Middle frontal gyrus (tissue), 1 donor: ENCODE results near the gene SRPRB.
"Not testable (repeated sequence)": the region's sequence is repeated elsewhere in the genome, so short reads cannot be mapped to it uniquely, and the experiment has no call there.

Experiments
- DNase-seq: peaks from one replicate; pipeline ENCODE4 v3.0.0-alpha.2; 2015; ENCODE audit warnings: low spot score; ENCODE audit errors: extremely low spot score

SRPRB gene

DNA sequence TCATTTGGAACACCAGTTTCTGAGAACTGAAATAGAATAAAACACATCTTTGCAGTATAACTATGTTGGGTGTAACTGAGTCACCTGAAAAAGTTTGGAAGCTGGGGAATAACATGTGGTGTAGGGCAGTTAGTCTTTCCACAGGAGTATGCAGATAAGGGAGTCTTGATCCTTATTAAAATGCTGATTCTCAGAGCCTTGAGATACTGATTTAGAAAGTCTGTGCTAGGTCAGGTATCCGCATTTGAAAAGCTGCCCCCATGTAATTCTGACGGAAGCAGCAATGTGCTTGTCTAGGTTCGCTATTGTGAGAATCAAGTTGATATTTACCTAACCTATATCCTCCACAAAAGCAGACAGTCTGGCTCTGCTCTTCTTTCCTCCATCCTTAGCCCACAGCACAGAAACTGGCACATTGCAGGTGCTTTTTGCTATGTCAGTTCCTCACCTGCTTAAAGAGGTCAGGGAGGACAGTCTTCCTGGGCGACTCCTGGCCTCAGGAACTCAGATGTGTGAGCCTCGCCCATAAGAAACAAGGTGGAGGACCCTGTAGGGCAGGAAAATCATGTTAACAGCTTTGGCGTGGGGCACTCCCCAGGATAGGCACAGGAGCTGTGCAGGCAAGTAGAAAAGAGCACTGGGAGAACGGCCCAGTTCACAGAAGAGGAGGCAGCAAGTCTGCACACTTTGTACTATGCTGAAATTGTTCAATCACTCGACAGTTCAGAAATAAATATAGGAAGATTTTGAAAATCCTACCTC, 27.6 kb upstream of the SRPRB start:
- no peak for DNase-seq

DNA sequence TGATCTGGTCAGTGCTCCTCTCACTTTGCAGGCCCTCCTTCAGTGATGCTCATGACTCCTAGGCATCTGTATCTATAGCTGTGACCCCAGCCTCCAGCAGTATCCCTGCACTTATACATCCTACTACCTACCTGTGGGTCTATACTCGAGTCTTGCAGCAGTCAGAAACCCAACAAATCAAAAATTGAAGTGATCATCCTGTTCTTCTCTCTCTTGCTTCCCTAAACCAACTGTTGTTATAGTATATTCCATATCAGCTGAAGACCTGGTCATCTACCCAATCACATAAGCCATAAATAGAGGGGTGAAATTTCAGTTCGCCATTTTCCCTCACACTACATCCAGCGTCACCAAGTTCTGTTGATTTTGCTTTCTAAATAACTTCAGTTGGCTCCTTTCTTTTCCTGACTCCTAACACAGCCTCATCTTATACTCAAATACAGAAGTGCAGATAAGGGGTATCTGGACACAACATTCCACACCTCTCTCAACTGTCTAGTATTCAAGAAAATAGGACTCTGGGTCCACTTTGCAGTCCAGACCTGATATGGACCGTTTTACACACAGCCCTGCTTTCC, 25.9 kb upstream of the SRPRB start:
- DNase-seq, result no peak

DNA sequence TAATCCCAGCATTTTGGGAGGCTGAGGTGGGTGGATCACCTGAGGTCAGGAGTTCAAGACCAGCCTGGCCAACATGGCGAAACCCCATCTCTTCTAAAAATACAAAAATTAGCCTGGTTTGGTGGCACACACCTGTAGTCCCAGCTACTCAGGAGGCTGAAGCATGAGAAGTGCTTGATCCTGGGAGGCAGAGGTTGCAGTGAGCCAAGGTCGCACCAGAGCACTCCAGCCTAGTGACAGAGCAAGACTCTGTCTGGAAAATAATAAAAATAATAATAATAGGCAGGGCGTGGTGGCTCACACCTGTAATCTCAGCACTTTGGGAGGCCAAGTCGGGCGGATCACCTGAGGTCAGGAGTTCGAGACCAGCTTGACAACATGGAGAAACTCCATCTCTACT, 24.9 kb upstream of the SRPRB start:
- not testable (repeated sequence) for DNase-seq

DNA sequence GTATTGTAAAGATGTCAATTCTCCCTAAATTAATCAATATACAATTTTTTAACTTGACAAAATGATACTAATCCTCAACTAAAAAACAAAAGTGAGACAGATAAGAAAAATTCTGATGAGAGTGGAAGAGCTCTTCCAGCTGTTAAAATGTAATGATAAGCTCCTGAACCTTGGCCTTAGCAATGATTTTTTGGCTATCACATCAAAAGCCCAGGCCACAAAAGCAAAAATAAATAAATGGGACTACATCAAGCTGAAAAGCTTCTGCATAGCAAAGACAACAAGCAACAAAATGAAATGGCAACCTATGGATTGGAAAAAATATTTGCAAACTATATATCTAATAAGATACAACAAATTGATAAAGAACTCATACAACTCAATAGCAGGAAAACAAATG, 24.0 kb upstream of the SRPRB start:
- DNase-seq, result no peak

DNA sequence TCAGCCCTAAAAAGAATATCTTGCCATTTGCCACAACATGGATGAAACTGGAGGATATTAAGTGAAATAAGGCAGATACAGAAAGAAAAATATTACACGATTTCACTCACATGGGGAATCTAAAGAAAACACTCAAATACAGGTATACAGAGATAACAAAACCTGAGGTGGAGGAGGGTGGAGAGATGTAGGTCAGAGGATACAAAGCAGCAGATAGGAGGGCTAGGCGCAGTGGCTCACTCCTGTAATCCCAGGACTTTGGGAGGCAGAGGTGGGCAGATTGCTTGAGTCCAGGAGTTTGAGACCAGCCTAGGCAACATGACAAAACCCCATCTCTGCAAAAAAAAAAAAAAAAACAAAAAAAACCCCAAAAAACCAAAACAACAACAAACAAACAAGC, 23.2 kb upstream of the SRPRB start:
- DNase-seq, result no peak

DNA sequence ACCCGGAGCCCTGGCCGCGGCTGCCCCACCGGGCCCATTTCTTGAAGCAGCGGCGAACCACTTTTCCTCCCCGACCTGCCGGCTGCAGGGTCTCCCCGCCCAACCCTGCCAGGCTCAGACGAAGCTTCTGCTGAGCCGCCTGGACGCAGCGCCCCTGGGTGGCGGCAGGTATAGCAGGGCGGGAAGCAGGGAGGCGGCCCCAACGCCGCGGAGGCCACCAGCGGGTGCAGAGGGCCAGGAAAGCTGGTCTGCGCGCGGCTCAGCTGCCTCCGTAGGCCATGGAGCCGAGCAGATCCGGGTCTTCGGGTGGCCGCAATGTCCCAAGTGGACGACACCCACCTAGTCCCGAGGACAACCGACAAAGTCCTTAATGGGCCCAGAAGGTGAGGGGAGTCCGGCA, 21.9 kb upstream of the SRPRB start:
- DNase-seq, result no peak

DNA sequence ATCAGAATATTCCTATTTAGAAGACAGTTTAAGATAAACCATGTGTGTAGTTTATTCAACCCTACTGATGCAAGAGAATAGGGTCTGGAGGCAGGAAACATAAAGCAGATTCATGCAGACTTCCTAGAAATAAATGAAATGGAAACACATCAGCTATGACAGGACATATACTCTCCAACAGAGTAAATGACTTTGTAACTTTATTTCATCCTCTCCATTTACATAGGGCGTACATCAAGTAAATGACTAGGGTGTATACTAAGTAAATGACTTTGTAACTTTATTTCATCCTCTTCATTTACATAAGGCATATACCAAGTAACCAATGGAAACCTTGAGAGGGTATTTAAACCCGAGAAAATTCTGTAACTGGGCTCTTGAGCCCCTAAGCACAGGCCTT, 17.6 kb upstream of the SRPRB start:
- DNase-seq, result no peak

DNA sequence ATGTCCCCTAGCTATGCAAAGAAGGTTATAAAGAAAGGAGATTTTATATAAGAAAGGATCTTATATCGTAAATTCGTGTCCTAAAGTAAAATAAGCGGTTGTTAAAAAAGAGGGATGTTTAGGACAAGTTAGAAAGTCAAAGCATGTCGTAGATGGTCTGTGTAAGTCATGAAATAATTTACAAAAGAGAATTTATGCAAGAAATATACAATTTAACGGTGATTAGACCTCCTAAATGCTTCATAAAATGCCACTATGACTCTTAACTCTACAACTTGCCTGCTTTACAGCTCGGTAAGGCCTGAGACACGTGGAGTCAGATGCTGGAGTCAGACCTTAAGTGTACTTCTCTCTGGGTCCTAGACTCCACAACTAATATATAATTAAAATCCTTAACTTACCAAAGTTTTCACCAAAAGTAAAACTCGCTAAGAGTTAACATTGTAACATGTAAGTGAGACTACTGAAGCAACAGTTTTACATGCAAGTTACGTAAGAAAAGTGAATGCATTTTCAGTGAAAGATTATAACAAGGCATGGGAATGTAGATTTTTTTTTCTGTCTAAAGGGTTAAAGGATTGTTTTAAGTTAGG, 13.3 kb upstream of the SRPRB start:
- DNase-seq, result no peak

DNA sequence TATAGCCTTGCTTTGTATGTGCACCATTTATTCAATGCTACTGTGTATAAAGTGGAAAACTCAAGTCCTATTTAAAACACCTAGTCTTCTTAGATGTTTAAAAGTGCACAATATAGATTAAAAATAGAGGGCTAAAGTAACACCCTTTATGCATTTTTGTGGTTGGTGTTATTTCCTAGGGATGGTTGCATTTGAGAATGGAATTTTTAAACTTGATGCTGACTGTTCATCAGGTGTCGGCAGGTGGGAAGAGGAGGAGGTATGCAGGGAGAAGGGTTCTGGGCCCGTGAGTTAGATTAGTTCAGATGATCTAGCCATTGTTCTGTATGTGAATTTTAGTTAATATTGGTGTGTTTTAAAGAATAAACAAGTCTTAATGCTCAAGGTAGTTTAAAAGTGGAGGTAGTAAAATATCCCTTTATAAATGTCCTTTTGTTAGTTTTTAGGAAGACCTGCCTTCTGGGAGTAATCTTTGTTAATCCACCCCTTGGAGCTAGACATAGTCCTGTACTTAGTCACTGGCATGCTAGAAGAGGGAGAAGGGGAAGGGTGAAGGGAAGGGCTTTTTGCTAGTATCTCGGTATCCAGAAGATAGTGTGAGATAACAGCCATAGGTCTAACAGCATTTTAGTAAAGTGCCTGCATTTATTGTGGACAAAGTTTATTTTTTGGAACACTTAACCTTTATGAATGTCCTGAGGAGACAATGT, 8.1 kb upstream of the SRPRB start:
- no peak for DNase-seq

DNA sequence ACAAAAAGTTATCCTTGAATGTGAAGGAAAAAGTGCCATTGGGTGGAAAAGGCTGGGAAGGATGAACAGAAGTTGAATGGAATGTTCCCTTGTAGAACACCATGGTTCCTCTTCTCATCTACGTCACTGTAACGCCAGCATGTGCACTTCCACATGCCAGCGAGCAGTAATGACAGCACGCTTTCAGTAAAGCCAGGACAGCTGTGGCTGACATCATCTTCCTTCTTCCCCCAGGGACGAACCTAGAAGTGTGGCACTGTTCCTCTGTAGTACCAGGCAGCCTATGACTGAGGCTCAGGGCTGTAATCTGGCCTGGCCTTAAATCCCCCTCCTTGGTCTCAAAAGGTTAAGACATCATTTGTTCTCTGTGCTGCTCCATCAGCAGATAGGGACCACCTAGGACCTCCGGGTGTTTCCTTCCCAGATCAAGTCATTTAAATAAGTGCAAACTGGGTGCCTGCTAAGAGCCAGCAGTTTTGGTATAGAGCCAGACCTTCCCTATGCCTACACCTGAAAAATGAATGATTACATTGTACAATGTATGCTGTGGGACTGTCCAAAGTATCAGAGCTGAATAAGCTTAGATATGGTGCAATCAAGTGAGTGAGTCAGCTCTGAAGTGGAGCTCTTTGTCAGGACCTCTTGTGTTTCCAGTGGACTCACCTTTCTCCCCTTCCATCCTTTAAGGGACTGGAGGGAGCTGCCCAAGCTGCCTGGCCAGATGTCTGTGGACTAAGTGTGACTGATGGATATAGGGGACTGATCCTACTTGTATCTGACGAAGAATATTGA, 5.6 kb upstream of the SRPRB start:
- no peak for DNase-seq

DNA sequence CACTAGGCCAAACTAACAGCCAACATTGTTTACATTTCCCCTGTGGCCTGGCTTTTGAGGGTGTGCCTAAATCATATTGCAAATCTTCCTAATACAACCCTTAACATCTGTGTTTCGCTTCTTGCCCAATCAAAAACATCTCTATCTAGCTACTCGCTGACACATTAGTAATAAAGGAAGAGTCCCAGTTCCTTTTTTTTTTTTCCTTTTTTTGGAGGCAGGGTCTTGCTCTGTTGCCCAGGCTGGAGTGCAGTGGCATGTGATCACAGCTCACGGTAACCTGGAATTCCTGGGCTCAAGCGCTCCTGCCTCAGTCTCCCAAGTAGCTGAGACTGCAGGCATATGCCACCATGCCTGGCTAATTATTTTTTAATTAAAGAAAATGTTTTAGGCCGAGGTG, 2.1 kb upstream of the SRPRB start:
- no peak for DNase-seq

DNA sequence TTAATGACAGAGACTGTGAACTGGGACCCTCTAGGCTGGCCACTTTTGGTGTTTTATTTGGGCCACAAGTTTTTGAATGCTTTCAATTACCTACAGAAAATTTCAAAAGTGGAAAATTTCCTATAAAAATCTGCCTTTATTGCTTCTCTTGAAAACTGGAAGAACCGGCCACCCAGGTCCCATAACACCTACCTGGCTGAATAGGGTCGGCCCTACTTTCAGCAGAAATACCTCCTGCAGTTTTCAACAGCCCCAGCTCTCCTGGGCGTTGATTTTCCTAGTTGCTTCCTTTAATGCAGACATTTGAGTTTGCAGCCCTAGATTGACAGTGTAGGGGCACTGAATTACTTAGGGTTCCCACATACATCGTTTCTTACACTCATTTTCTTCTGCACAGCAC, 719 bp upstream of the SRPRB start:
- no peak for DNase-seq

DNA sequence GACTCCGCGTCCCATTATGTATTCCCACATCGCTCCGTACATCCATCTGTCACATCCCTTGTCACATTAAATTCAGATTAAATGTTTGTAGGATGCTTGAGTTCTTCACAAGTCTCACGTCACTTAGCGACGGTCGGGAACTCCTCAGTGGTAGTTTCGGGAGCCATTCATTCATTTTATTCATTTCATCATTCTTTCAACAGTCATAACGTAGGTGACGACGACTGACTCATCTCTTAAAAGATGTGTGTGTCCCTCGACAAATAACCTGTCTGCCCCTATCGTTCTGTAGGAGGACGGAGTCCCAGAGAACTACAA, 272 bp upstream of the SRPRB start:
- DNase-seq, result no peak

DNA sequence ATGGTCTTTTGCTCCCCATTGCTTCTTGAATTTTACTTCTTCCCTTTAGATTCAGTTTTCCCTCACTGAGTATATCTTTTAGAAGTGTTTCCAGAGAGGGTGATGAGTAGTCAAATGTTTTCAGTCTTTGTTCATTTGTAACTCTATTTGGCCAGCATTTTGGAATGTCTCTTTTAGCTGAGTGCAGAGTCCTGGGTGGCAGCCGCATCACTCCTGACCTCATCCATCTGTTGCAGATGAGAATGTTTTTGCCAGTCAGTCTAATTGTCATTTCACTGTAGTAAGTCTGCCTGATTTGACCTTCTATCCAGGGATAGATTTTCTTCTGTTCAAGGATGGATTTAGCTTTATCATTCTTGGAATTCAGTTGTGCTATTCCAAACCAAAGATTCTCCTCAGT, 7.3 kb downstream of the SRPRB start:
- no peak for DNase-seq

DNA sequence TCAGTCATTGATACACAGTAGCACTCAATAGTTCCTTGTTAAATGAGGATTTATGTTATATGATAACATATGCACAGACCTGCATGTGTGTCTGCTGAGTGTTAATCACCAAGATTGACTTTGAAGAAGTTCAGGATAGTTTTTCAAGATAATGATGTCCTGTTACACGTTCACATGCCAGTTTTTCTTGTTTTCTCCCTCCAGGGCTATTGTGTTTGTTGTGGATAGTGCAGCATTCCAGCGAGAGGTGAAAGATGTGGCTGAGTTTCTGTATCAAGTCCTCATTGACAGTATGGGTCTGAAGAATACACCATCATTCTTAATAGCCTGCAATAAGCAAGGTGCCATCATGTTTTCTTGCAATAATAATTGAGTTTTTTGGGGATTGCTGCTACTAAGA, 9.8 kb downstream of the SRPRB start:
- DNase-seq, result no peak

DNA sequence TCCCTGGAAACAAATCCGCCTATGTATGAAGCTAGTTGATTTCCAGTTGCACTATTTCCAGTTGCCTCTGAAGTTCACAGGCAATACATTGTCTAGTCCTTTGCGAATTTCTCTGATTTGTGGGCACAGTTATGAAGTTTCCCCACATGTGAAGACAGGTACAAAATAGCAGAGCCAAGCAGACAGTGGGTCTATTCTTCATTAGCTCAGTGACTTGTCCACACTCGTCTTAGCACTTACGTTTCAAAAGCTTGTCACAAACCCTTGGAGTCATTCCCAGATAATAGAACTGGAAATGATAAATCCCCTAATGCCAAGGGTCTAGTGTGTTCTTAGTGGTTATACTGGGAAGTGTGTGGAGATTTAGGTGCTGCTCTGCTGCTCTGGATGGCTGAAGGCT, 14.5 kb downstream of the SRPRB start:
- DNase-seq, result no peak

DNA sequence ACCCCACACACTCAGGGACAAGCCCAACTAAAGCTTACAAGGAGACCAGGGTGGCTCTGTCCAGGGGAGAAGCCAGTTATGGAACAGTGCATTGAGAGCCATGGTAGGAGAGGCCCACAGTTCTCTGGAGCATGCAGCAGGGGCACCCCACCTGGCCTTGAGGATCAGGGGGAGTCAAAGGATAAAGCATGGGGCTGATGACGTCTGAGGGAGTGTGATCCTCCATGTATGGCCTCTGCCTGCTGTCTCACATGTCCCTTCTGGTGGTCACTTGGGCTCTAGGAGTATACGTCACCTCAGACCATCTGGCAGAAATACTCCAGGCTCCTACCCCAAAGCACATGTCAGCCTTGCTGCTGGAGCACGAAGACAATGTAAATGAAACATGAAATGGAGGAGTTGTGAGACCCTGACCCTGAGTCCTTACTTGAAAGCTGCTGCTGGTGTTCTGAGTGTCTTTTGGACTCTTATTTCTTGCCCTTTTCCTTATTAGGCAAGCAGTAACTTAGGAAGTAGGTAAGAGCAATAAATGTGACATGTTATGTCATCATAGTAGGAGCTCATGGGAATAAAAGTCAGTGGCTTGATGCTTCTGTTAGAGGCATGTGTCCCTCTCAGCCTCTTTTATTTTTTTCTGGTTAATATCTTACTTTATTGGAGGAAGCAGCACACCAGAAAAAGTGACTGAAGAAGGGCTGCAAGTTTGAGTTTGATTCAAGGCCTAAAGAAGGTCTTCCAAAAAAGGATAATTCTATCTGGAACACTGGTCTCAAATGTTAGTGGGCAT, 15.5 kb downstream of the SRPRB start:
- DNase-seq, result no peak

DNA sequence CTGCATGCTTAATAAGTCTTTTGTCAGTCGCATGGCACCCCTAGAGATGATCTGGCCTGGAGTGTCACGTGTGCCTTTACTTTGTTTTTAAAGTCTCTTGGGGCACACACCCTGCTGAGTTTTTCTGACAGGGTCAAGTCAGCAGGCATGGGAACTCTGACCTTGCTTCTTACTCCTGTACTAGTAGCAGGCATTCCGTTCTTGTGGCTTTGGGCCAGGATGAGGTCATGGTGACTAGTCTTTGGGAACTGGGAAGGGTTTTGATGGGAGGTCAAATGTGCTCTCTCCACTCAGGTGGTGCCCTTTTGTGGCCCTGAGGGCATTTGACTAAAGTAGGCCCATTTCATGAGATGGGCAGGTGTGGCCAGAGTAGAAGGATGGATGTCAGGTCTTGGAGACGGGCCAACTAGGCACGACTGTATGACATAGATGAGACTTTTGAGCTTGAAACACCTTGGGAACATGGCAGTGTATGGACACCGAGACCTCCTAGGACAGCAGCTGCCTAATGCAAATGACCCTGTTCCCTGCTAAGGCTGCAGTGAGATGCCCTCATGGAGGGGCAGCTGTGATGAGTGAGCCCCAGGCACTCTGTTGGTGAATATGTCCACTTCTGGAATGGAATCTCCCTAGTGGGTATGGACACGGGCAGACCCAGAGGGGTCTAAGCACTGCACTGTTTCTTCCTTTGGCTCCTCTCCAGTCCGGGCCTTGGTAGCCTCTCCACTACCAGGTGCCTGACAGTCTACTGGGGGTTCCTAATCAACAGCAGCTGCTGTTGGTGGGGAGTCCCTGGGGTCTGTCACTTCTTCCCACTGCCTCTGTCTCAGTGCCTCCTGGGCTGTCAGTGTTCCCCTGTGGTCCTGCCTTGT, 16.4 kb downstream of the SRPRB start:
- DNase-seq, result no peak

DNA sequence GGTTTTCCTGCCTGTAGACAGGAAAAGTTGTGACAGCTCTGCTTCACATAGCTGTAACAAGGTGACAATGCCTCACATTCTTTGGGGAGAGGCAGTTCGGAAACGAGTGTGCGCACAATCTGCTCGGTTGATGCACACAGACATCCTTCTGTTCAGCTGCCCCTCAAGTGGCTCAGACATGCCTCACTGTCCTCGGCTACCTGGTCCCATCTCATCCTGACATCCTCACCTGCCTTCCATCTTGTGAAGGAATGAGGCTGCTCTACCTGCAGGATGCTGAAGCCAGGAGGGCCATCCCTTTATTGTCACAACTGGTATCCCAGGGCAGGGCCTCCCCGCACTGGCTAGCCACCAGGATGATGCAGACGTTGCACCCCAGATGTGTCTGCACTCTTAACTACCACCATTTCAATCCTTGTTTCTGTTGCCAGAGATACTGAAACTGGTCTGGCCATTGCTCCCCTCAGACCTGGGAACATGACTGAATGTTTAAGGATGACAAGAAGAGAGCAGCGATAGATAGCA, 19.4 kb downstream of the SRPRB start:
- no peak for DNase-seq
